HG02870 (cell line): ENCODE measurements around the gene ATIC.

Experiments used
- ATAC-seq: cut with Tn5 transposase; IDR thresholded peaks from one replicate; pipeline ENCODE4 v1.9.1; 2021; ENCODE audit warnings: mild to moderate bottlenecking, moderate library complexity; ENCODE audit not compliant: unreplicated experiment

The ATIC gene

GRCh38 chr2:215314896-215315295 lies 3.0 kb downstream of the ATIC start:
- ATAC-seq, result no peak

DNA sequence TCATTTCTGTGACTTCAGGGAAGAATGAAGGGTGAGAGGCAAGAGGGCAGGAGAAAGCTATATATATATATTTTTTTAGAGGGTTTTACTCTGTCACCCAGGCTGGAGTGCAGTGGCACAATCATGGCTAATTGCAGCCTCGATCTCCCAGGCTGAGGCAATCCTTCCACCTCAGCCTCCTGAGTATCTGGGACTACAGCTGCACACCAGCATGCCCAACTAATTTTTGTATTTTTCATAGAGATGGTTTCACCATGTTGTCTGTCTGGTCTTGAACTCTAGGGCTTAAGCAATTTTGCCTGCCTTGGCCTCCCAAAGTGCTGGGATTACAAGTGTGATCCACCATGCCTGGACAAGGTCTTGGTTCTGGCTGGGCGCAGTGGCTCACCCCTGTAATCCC lies 3.4 kb downstream of the ATIC start:
- no peak for ATAC-seq

GRCh38 chr2:215316336-215316735 lies 4.5 kb downstream of the ATIC start:
- no peak for ATAC-seq

DNA sequence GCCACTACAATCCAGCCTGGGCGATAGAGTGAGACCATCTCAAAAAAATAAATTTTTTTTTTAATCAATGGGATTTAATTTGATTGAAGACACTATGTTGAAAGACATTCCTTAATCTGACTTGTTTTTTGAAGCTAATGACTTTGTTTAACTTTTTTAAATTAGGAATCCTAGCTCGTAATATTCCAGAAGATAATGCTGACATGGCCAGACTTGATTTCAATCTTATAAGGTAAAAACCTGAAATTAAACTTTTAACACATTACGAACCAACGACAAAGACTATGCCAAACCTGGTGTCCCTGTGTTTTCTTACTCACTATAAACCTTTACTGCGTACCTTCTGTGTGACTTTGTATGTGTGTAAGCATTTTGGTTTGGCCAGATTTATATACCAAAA lies 7.6 kb downstream of the ATIC start:
- ATAC-seq, result no peak

- ATAC-seq, result no peak
Observed at GRCh38 chr2:215320102-215320501, 8.2 kb downstream of the ATIC start.

DNA sequence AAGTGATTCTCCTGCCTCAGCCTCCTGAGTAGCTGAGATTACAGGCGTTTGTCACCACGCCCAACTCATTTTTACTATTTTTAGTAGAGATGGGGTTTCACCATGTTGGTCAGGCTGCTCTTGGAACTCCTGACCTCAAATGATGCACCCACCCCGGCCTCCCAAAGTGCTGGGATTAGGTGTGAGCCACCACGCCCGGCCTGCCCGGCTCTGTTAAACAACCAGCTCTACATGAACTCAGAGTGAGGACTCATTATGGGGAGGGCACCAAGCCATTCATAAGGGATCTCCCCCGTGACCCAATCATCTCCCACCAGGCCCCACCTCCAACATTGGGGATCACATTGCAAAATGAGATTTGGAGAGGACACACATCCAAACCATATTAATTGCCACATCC lies 8.8 kb downstream of the ATIC start:
- no peak for ATAC-seq

DNA sequence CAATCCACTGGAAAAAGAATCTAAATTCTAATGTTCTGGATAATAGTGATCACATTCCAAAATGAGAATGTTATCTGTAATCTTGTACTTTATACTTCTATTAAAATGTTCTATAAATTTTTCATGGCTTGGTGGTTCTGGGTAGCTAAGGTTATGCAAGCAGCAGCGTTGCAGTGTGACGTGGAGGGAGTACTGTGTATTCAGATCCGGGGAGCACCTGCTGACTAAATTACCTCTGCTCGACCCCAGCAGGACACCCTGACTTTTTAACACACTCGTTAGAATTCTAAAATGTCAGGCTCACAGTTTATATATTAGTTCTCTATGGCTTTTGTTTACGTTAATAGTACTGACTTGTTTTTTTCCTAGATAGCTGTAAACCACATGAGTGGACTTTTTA lies 13.0 kb downstream of the ATIC start:
- ATAC-seq, result no peak

DNA sequence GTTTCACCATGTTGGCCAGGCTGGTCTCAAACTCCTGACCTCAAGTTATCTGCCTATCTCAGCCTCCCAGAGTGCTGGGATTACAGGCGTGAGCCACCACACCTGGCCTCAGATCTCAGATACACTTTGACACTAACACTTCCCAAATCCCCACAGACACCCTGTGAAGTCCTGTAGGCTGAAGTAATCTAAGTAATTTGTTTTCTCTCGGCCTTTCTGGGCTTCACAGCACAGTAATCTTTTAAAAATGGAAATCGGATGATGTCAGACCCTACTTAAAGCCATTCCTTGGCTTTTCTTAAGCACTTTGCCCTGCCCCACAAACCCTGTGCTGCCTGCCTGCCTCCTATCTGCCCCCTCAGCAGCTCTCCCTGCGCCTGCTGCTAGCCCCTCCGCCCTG lies 16.2 kb downstream of the ATIC start:
- ATAC-seq, result no peak

DNA sequence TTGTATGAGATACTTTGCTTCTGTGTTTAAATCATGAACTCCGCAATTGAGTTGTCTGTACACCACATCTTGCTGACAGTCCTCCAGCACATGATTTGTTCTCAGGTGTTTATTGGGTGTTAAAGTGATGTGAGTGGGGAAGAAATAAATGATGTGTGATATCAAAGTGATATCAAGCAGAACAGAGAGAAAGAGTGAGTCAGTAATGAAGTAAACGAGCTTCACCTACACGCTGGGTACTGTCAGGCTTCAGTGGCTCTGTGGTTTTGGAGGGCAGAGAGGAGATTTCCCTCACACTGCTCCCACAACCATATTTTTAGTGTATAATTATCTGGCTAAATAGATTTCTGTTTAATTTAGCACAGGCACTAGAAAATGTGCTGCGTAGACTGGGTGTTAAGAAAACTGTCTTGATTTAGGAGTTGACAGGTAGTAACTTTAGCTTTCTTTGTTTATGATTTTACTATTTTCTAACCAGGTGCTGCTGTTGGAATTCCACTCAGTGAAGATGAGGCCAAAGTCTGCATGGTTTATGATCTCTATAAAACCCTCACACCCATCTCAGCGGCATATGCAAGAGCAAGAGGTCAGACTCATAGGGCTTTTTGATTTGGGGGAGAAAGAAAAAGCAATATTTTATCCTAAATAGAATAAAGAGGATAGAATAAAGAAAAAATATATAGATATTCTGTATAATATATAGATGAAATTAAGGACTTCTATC lies 21.2 kb downstream of the ATIC start:
- peak; percentile 69 for ATAC-seq

- no peak for ATAC-seq
Observed at GRCh38 chr2:215338883-215339679, 27.2 kb downstream of the ATIC start.

DNA sequence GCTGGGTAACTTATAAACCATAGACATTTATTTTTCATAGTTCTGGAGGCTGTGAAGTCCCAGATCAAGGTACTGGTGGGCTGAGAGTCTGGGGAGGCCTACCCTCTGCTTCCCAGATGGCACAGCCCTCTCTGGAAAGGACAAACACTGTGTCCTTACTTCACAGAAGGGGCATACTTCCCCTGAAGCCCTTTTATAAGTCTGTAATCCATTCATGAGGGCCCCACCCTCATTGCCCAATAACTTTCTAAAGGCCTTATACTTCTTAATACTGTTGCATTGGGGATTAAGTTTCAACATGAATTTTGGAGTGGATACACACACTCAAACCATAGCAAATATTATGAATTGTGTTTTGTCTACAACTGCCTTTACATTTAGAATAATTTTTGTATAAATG lies 36.0 kb downstream of the ATIC start:
- no peak for ATAC-seq

DNA sequence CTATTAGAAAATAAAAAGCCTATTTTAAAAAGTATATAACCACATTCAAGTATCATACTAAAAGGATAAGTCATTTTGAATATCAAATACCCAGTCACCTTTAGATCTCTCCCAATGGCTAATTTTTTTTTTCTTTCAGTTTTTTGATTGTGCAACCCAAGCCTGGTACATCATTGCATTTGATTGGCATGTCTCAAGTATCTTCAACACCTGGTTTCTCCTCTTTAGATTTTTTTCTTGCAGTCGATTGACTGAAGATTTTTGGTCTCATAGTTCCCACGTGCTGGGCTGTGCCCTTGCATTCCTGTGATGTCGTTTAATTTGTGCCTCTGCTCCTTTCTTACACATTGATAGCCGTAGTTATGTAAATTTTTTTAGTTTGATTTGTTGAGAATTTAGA lies 40.7 kb downstream of the ATIC start:
- ATAC-seq, result no peak

DNA sequence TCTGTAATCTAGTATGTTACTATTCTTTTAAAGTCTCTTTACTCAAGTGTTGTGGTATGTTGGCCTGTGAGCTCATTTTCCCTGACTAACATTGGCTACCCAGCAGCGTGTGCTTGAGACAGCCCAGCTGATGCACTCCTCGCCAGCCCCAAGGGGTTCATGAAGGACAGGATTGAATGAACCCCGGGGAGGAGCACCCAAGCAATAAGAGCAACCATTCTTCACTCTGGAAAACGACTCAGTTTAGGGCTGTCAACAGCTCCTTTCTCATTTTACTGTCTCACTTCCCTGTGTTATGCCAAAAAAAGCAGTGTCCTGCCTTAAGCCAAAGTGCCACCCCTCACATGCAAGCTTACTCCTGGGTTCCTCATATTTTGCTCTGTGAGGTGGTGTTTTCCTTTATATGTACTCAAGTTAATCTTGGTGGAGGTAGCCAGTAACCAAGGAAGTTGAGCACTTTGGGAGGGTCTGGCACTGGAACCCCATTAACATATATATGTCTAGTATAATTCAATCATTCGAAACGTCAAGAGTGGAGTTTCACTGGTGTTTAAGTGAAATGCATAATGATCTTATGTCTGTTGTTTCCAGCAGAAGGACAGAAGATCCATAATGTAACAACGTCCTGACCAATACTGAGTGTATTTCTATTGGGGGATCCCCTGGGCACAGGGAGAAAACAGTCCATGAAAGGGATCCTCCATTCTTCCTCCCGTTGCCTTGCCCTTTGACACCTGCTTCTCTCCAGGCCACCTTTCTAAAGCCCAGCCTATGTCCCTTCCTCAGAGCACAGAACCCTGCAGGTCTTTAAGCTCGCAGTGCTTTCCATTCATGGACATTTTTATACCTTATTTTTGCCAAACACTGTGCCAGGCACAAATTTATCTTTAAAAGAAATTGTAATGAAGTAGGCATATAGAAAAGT lies 43.2 kb downstream of the ATIC start:
- no peak for ATAC-seq

DNA sequence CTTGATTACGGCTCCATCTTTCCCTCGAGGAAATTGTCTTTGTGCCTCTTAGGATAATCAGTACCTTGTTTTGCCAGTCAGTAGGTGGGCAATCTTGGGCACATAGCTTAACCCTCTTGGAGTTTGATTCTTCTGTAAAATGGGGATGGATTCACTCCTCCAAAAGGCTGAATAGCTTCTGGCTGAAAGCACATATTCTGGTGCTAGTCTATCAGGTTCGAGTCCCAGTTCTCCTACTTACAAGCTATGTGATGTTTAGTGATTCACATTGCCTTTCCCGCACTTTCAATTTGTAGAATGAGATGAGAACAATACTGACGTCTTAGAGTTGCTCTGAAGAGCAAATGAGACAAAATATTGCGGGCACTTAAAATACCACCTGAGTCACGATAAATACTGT lies 43.9 kb downstream of the ATIC start:
- ATAC-seq, result no peak

- no peak for ATAC-seq
Observed at GRCh38 chr2:215356334-215356947, 44.6 kb downstream of the ATIC start.

DNA sequence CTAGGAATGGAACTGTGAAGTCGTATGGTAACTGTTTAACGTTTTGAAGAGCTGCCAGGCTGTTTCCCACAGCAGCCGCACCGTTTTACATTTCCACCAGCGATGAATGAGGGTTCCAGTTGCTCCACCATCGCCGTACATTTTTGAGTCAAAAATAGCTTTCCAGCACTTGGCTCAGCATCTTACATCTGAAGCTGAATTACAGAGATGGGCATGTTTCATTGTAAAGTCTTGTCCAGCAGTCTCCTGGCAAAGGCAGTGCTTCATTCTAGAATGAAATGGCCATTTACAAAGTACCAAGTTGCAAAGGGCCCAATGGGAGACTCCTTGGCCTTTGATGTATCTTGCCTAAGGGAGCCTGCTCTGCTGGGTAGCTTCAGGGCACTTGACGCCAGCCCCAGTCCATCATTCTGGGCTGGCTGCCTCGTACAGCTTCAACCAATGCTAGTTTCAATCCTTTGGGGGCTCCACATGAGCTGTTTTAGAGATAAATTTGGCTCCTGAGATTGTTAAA lies 45.1 kb downstream of the ATIC start:
- ATAC-seq, result no peak

DNA sequence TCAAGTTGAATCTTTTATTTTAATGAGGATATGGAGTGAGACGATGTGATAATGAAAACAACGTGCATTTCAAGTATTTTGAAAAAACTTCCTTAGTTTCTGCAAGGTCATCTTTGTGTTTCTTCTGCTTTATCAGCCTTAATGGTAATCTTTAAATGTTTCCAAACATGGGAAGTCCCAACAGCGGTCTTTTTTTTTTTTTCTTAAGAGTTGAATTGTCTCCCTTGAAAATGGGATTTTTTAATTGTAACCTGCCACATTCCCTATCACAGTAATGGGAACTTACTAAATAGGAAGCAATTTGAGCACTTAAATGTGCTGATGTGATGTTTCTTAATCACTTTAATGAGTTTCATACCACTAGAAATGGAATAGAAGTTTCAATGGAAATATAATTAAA lies 45.8 kb downstream of the ATIC start:
- no peak for ATAC-seq

DNA sequence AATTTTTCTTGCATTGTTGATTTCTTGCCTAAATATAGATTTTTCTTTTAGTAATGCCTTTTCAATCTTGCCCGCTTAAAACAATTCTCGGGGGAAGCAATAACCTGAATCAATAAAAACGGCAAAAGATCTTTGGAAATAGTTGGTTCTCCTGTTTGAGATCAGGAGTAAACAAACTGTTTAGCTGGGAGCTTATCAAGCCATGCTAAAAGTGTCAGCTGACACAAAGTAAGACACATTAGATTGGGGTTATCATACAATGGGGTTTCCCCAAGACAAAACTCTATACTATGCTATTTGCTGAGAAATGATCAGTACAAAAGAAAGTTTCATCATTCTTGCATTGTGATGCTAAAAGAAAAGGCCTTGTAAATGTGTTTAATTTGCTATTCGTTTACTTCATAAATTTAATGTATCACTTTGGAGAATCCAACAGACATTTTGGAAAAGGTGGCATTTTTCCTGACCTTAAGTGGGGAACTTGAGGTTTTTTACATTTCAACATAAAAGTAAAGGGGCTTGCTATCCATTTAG lies 46.5 kb downstream of the ATIC start:
- ATAC-seq, result no peak

DNA sequence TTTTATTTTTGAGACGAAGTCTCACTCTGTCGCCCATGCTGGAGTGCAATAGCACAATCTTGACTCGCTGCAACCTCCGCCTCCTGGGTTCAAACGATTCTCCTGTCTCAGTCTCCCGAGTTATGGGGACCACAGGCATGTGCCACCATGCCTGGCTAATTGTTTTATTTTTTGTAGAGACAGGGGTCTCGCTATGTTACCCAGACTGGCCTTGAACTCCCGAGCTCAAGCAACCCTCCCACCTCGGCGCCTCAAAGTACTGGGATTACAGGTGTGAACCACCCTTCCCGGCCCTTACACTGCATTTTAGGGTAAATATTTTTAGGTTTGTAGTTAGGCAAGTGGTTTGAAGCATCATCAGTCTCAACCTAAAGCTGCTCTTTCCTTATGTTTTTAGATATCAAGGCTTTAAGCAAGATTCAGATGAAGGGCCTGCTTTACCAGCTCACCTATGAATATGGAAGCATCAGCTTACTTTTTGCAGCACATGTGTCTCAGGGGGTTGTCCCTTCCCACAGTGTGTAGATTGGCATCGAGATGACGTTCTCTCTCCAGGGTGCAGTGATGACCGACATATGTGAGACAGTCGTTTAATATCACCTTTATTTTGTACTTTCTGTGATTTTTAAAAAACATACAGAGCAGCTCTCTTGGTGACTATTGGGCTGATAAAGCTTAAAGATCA lies 47.2 kb downstream of the ATIC start:
- no peak for ATAC-seq

GRCh38 chr2:215359576-215359922 lies 47.7 kb downstream of the ATIC start:
- no peak for ATAC-seq
